Astrocyte of the cerebellum (primary cell): ENCODE results near the gene CDKL1.
"Not testable (repeated sequence)": the region's sequence is repeated elsewhere in the genome, so short reads cannot be mapped to it uniquely, and the experiment has no call there.

Source experiments
- DNase-seq: peaks from one replicate; pipeline ENCODE4 v3.0.0-alpha.2; 2011; ENCODE audit warnings: low read depth
- H3K4me3 ChIP-seq: 2 replicates; pipeline ENCODE4 v1.5.1; 2011; ENCODE audit warnings: mild to moderate bottlenecking, low read depth, low read length, moderate library complexity
- CTCF ChIP-seq: IDR thresholded peaks from 2 replicates; pipeline ENCODE4 v1.5.1; 2012; ENCODE audit warnings: low read length, low read depth, moderate library complexity, mild to moderate bottlenecking; ENCODE audit errors: missing control alignments
- in situ Hi-C: cut with HindIII; loops from 2 replicates; pipeline ENCODE4 v1.10.0; 2017; ENCODE audit warnings: low sequenced_read_pairs

CDKL1 gene

GRCh38 chr14:50366115-50366514, 30.6 kb downstream of the CDKL1 start:
- H3K4me3 ChIP-seq = no peak overlapping the region
- no peak for TF ChIP-seq CTCF
- in situ Hi-C loops = no loop called here
- DNase-seq = no peak

GRCh38 chr14:50365572-50365971, 31.1 kb downstream of the CDKL1 start:
- DNase-seq, in situ Hi-C loops, H3K4me3 ChIP-seq: not testable (repeated sequence)

GRCh38 chr14:50364792-50365191, 31.9 kb downstream of the CDKL1 start:
- no peak for DNase-seq
- TF ChIP-seq CTCF = no peak
- in situ Hi-C loops = no loop called here
- no peak overlapping the region for H3K4me3 ChIP-seq

GRCh38 chr14:50363714-50364111, 33.0 kb downstream of the CDKL1 start:
- no peak overlapping the region for H3K4me3 ChIP-seq
- in situ Hi-C loops = no loop called here
- no peak for TF ChIP-seq CTCF
- no peak for DNase-seq

GRCh38 chr14:50362764-50363713, 33.6 kb downstream of the CDKL1 start:
- in situ Hi-C loops = no loop called here
- TF ChIP-seq CTCF = no peak

GRCh38 chr14:50361473-50362403, 34.9 kb downstream of the CDKL1 start:
- DNase-seq, H3K4me3 ChIP-seq, in situ Hi-C loops: not testable (repeated sequence)

More at GRCh38 chr14:50362764-50363713, 33.6 kb downstream of the CDKL1 start:
- H3K4me3 ChIP-seq = no peak overlapping the region
- DNase-seq = no peak

GRCh38 chr14:50360851-50361250, 35.8 kb downstream of the CDKL1 start:
- in situ Hi-C loops = no loop called here
- DNase-seq = no peak
- H3K4me3 ChIP-seq = no peak overlapping the region
- no peak for TF ChIP-seq CTCF
